H1 (cell line): ENCODE results near the gene UBE2D4. TPM values are rescaled to one million over a fixed set of nuclear protein-coding genes. Genes with fewer than 3 reads are reported as not detected.
A peak's percentile ranks its signal among the peaks of the same experiment; 100 is the strongest.

Source experiments
- ATF2 ChIP-seq: IDR thresholded peaks from 2 replicates; pipeline ENCODE4 v1.6.1; 2012; ENCODE audit warnings: low read length, inconsistent platforms
- CHD7 ChIP-seq: fragments of 300-600 bp; sonication (generic); IDR thresholded peaks from 2 replicates; pipeline ENCODE4 v1.7.1; 2012; ENCODE audit warnings: low read length, moderate library complexity, mild to moderate bottlenecking, inconsistent platforms; ENCODE audit not compliant: insufficient replicate concordance
- CREB1 ChIP-seq: IDR thresholded peaks from 2 replicates; pipeline ENCODE4 v1.6.1; 2012; ENCODE audit warnings: inconsistent platforms
- E2F6 ChIP-seq: IDR thresholded peaks from 2 replicates; pipeline ENCODE4 v1.6.1; 2012; ENCODE audit warnings: inconsistent platforms
- EGR1 ChIP-seq: IDR thresholded peaks from 2 replicates; pipeline ENCODE4 v1.6.1; 2011; ENCODE audit warnings: low read depth, low read length, borderline replicate concordance
- KDM4A ChIP-seq: IDR thresholded peaks from one replicate; pipeline ENCODE4 v1.7.1; 2012; ENCODE audit warnings: low read depth, mild to moderate bottlenecking, moderate library complexity, low read length, inconsistent platforms; ENCODE audit not compliant: severe bottlenecking
- SP1 ChIP-seq: IDR thresholded peaks from 2 replicates; pipeline ENCODE4 v1.6.1; 2011; ENCODE audit warnings: low read depth, low read length
- TAF7 ChIP-seq: optimal IDR thresholded peaks from 2 replicates; pipeline ENCODE3; 2011; ENCODE audit warnings: low read depth, mild to moderate bottlenecking, inconsistent platforms, low read length, moderate library complexity, borderline replicate concordance
- polyA plus RNA-seq, 7 experiments: library from polyadenylated mRNA; depleted of rRNA in 3 of 7; stranded (reverse) in 5 of 7; unstranded in 2 of 7; fragments of >200 nt in 5 of 7; fragments of 200-250 nt in 2 of 7; gene quantifications; 1 replicate in 5 of 7; 2 replicates in 1 of 7; 4 replicates in 1 of 7; pipeline versions ENCODE4 v1.2.1 to v1.2.3, GENCODE V29; 2011 to 2013; ENCODE audit warnings: missing spikeins in 2 of 7, mixed read lengths in 2 of 7
- total RNA-seq: library from RNA; stranded (reverse); fragmentation: NEBNext Ultra II Directional; extraction: Animal tissue kit (Norgen Biotek cat#: 25700); gene quantifications from 2 replicates; pipeline ENCODE4 v1.2.1, GENCODE V29; 2021

The UBE2D4 gene
- total and polyA plus RNA-seq, 2 of the 8 experiments (the other 6 are each of a cell fraction or from before 2014, with no cell fraction given): 3.4 to 9.4 TPM

DNA sequence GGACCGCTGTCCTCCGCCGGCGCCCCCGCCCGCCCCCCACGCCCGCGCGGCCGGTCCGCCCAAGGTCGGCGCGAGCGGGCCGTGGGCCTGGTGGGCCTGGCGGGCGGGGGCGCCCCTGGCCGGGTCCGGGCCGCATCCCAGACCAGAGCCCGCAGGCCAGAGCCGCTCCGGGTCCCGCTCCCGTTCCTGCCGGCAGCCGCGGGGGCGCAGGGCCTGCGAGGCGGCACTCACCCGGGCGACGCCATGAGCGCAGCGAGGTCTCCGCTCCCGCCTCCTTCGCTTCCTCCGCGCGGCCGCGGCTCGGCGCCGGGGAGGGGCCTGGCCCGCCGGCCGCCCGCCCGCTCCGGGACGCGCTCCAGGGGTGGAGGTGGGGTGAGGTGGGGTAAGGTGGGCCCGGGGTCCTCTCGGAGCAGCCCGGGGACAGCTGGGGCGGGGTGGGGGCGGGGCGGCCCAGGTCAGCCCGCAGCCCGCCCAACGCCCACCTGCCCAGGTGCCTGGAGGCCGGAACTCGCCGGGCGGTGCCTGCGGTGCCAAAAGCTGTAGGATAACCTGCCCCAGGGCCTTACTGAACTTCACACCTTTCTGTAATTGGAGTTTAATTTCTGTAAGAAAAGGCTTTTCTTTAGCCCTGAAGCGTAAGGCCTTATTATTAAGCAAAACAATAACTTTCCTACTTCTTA lies 19.8 kb upstream of the UBE2D4 start, which contains the start of gene URGCP (continued):
- TF ChIP-seq EGR1 (peak; percentile 73), SP1 (no peak), TAF7 (peak; percentile 16), E2F6 (peak; percentile 67), ATF2 (no peak), KDM4A (peak; percentile 80), CHD7 (no peak), CREB1 (no peak)
